Epithelial cell of proximal tubule (primary cell): Measurements from ENCODE around the gene CCDC83. TPM values are rescaled to one million over a fixed set of nuclear protein-coding genes. Genes with fewer than 3 reads are reported as not detected.
A peak's percentile ranks its signal among the peaks of the same experiment; 100 is the strongest.
"Not testable (repeated sequence)": the region's sequence is repeated elsewhere in the genome, so short reads cannot be mapped to it uniquely, and the experiment has no call there.

Source experiments
- DNase-seq: peaks from one replicate; pipeline ENCODE4 v3.0.0-alpha.2; 2011; ENCODE audit warnings: low read depth
- H3K4me3 ChIP-seq: 2 replicates; pipeline ENCODE4 v1.5.1; 2011; ENCODE audit warnings: low read depth, mild to moderate bottlenecking, low read length
- total RNA-seq: library from RNA; depleted of rRNA; stranded (reverse); fragments of >200 nt; gene quantifications from 2 replicates; pipeline ENCODE4 v1.2.3, GENCODE V29; 2015
- TF ChIP-seq, protein P1 (sequence below): conservative IDR thresholded peaks from 2 replicates; pipeline ENCODE4 v1.5.1; 2012; ENCODE audit warnings: low read depth, mild to moderate bottlenecking, low read length

CCDC83 gene
- total RNA-seq, 1 donor from 2014 or later, result not detected

DNA sequence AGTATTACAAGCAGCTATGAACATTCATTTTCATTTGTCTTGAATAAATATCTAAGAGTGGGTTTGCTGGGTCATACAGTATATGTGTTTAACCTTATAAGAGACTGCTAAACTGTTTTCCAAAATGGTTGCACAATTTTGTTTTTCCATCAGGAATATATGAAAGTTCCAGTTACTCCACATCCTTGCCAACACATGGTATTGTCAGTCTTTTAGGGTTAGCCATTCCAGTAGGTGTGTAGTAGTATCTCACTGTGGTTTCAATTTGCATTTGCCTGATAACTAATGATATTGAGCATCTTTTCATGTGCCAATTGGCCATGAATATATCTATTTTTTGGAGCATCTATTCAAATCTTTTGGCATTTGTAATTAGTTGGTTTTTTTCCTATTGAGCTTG is 7.7 kb upstream of the CCDC83 start:
- no peak for DNase-seq
- no peak overlapping the region for H3K4me3 ChIP-seq
- TF ChIP-seq, protein P1, sequence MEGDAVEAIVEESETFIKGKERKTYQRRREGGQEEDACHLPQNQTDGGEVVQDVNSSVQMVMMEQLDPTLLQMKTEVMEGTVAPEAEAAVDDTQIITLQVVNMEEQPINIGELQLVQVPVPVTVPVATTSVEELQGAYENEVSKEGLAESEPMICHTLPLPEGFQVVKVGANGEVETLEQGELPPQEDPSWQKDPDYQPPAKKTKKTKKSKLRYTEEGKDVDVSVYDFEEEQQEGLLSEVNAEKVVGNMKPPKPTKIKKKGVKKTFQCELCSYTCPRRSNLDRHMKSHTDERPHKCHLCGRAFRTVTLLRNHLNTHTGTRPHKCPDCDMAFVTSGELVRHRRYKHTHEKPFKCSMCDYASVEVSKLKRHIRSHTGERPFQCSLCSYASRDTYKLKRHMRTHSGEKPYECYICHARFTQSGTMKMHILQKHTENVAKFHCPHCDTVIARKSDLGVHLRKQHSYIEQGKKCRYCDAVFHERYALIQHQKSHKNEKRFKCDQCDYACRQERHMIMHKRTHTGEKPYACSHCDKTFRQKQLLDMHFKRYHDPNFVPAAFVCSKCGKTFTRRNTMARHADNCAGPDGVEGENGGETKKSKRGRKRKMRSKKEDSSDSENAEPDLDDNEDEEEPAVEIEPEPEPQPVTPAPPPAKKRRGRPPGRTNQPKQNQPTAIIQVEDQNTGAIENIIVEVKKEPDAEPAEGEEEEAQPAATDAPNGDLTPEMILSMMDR, result no peak

- DNase-seq, result no peak
- no peak overlapping the region for H3K4me3 ChIP-seq
- TF ChIP-seq, protein P1, result no peak
Measured at GRCh38 chr11:85848006-85848405, 7.2 kb upstream of the CCDC83 start.

DNA sequence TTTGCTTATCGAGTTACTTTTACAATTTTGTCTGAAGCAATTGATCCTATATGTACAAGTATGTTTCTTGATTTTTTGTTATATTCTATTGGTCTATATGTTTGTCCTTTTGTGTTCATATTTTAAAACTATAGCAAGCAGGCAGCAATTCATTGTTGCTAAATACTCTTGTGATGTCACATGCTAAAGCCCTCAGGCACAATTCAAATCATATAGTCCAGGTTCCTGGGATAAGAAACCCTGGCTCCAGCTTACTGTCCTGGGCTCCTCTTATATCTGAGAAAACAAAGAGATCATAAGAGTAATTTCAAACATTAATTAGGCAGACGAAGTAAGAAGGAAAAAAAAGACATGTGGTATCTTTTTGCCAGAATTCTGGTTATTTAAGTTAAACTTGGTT is 6.6 kb upstream of the CCDC83 start:
- no peak overlapping the region for H3K4me3 ChIP-seq
- DNase-seq, result no peak
- TF ChIP-seq, protein P1, result no peak

DNA sequence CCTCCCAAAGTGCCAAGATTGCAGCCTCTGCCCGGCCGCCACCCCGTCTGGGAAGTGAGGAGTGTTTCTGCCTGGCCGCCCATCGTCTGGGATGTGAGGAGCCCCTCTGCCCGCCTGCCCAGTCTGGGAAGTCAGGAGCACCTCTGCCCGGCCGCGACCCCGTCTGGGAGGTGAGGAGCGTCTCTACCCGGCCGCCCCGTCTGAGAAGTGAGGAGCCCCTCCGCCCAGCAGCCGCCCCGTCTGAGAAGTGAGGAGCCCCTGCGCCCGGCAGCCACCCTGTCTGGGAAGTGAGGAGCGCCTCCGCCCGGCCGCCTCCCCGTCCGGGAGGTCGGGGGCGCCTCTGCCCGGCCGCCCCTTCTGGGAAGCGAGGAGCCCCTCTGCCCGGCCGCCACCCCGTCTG is 2.4 kb upstream of the CCDC83 start:
- not testable (repeated sequence) for H3K4me3 ChIP-seq, DNase-seq

DNA sequence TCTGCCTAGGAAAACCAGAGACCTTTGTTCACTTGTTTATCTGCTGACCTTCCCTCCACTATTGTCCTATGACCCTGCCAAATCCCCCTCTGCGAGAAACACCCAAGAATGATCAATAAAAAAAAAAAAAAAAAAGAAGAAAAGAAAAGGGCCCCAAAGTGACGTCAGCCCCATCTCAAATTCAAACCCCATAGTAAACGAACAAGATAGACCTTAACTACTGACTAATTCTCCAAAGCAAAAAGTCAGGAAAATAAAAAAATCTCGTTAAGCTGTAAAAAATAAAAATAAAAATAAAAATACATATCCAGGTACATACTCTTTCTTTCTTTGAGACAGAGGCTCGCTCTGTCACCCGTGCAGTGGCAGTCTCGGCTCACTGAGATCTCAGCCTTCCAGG is 1.6 kb upstream of the CCDC83 start:
- not testable (repeated sequence) for H3K4me3 ChIP-seq, DNase-seq

GRCh38 chr11:85854212-85854556 is 999 bp upstream of the CCDC83 start:
- TF ChIP-seq, protein P1, result no peak

DNA sequence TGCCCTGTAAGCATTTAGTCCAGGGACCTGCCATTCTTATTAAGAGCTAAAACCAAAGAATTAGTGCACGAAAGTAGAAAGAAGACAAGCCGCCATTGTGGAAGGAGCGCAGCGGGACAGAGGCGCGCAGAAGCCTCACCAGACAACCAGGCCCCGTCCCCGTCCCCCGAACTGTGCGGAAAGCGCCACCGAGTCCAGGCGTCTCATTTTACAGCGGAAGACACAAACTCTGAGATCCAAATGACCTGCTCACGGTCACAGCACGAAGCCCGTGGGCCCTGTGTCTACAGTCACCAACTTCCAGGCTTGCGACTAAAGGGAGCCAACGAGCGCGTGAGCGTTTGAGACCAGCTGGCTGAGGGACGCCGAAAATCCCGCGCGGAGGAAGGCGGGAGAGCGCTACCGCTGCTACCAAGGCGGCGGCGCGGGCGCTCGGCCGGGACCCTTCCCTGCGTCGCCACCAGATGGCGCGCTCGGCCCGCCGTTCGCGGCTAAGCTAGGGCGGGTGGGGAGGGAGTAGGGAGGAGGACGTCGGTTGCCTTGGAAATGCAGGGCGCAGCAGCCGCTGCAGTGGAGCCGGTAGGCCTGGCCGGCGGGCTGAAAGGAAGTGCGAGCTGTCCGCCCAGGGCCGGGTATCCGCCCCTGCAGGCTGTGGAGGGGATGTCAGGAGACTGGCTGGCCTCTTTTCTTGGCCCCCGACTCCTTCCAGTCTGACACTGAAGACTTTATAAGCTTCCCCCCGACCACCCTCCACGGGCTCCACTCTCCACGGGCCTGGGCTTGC is 434 bp upstream of the CCDC83 start:
- peak; percentile 23 for DNase-seq
- TF ChIP-seq, protein P1, result peak; percentile 58
- peak overlapping the region; percentile 65 for H3K4me3 ChIP-seq

More at GRCh38 chr11:85854212-85854556, 999 bp upstream of the CCDC83 start:
- peak; percentile 0 for DNase-seq
- peak overlapping the region; percentile 65 for H3K4me3 ChIP-seq

GRCh38 chr11:85857098-85857497 is 1.9 kb downstream of the CCDC83 start:
- TF ChIP-seq, protein P1, result no peak
- no peak for DNase-seq
- H3K4me3 ChIP-seq, result no peak overlapping the region

DNA sequence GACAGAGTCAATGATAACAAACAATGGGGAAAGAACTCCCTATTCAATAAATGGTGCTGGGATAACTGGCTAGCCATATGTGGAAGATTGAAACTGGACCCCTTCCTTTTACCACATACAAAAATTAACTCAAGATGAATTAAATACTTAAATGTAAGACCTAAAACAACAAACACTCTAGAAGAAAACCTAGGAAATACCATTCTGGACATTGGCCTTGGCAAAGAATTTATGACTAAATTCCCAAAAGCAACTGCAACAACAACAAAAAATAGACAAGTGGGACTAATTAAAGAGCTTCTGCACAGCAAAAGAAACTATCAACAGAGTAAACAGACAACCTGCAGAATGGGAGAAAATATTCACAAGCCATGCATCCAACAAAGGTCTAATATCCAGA is 4.4 kb downstream of the CCDC83 start:
- DNase-seq, H3K4me3 ChIP-seq: not testable (repeated sequence)
